ENCODE results near the gene CCDC51. TPM values are rescaled to one million over a fixed set of nuclear protein-coding genes. Genes with fewer than 3 reads are reported as not detected.

CCDC51 gene
- total and polyA plus RNA-seq, 2 experiments from 2014 or later = 20.8 to 24.1 TPM

DNA sequence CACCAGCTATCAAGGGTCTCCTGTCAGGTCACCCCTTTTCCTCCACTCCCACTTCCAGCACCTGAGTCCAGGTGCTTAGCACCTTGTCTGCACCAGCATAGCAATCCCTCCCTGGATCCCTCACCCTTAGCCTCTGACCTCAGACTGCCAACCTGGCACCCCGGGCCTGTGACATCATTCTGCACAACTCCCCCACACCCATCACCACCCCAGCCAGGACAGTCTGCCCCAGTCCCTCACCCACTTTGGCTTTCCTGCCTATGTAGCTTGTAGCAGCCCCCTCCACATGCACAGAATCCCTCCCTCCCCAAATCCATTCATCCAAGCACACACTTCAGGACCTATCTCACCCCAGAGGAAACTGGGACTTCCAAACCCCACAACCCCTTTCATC lies 9.2 kb downstream of the CCDC51 start (continued):
- TF ChIP-seq ZNF462 (CRISPR knock-in tag; IDR thresholded peaks at IDR 0.05) (no peak), CREB1 (CRISPR knock-in tag; IDR thresholded peaks at IDR 0.05; ENCODE audit: low read depth) (no peak), POLR2AphosphoS5 (IDR thresholded peaks at IDR 0.05; ENCODE audit: low read depth) (no peak), STAT1 (IDR thresholded peaks at IDR 0.05; ENCODE audit: unreplicated experiment) (no peak), EZH2phosphoT487 (IDR thresholded peaks at IDR 0.05; ENCODE audit: unreplicated experiment) (no peak), NANOG (IDR thresholded peaks at IDR 0.05; ENCODE audit: borderline replicate concordance) (no peak), CTCF (conservative IDR thresholded peaks at IDR 0.05; ENCODE audit: low read depth in 2 of 2) (no peak), ZNF114 (CRISPR knock-in tag; IDR thresholded peaks at IDR 0.05) (no peak), EZH2 (IDR thresholded peaks at IDR 0.05; ENCODE audit: low read depth, unreplicated experiment) (no peak)

Data from GM23338 (cell line).